K562 (cell line): ENCODE results near the gene SZT2. TPM values are rescaled to one million over a fixed set of nuclear protein-coding genes. Genes with fewer than 3 reads are reported as not detected.

Experiments used
- ATAC-seq: fragments of 200-7000 bp; cut with Tn5 transposase; 3 replicates; pipeline ENCODE4 v1.9.1; 2020; ENCODE audit warnings: moderate library complexity
- BruUV-seq: library from RNA; stranded (reverse); fragments of 400-500 nt; replicated peaks from 2 replicates; lab custom pipeline; 2021; lab: Mats Ljungman, UMichigan
- CTCF ChIA-PET: fragments of 300-600 bp; formaldehyde crosslinking; extraction: SDS; loops from one replicate; lab custom pipeline; 2021; ENCODE audit warnings: low intra/inter-chr PET ratio; lab: Yijun Ruan, JAX
- POLR2A ChIA-PET: fragments of 300-600, 350-650 bp; sonication (Branson Sonifier 250); formaldehyde crosslinking; extraction: SDS; loops from one replicate; lab custom pipeline; 2021; ENCODE audit warnings: antibody characterized with exemption, inconsistent platforms; lab: Yijun Ruan, JAX
- DNase-seq, 4 experiments: peaks; one replicate each; pipeline versions ENCODE4 v3.0.0 to v3.0.0-alpha.2; 2011 to 2018; ENCODE audit warnings: low spot score in 3 of 4, mixed read lengths in 3 of 4; ENCODE audit errors: extremely low read depth in 1 of 4
- FAIRE-seq: peaks from 2 replicates; lab custom pipeline; 2011; peaks lifted over from hg19 to GRCh38; lab: Jason Lieb, UNC
- H2AFZ ChIP-seq: 2 replicates; pipeline ENCODE4 v1.6.0; 2011; ENCODE audit warnings: low read depth, low read length, control low read depth, inconsistent platforms
- H3K27ac ChIP-seq: fragments of 200-600 bp; 3 replicates; pipeline ENCODE4 v1.8.0; 2011; ENCODE audit warnings: low read depth, mild to moderate bottlenecking, control low read depth, inconsistent platforms, low read length, moderate library complexity, mixed read lengths; ENCODE audit errors: extremely low read depth
- H3K27me3 ChIP-seq, 2 experiments: fragments of 300-600 bp in 1 of 2; 2 replicates in 1 of 2; 3 replicates in 1 of 2; pipeline versions ENCODE4 v1.6.0 to v1.8.0; 2011; ENCODE audit warnings: inconsistent platforms in 2 of 2, low read length in 2 of 2, mild to moderate bottlenecking in 1 of 2, mixed read lengths in 1 of 2, moderate library complexity in 1 of 2; ENCODE audit not compliant: control insufficient read depth in 2 of 2, insufficient read depth in 2 of 2
- H3K36me3 ChIP-seq: fragments of 300-600 bp; 3 replicates; pipeline ENCODE4 v1.8.0; 2011; ENCODE audit warnings: mild to moderate bottlenecking, low read length, inconsistent platforms; ENCODE audit not compliant: control insufficient read depth, insufficient read depth
- H3K4me1 ChIP-seq, 2 experiments: fragments of 200-600 bp in 1 of 2; replicated peaks in 1 of 2; 2 replicates in 1 of 2; 3 replicates in 1 of 2; pipeline versions ENCODE4 v1.5.1 to v1.8.0; 2011; ENCODE audit warnings: inconsistent platforms in 2 of 2, low read length in 2 of 2, mild to moderate bottlenecking in 1 of 2, mixed read lengths in 1 of 2, moderate library complexity in 1 of 2; ENCODE audit not compliant: control insufficient read depth in 2 of 2, insufficient read depth in 2 of 2
- H3K4me2 ChIP-seq: 2 replicates; pipeline ENCODE4 v1.6.1; 2011; ENCODE audit warnings: low read length, control low read depth, inconsistent platforms, mixed read lengths; ENCODE audit not compliant: insufficient read depth
- H3K4me3 ChIP-seq: fragments of 200-600 bp; sonication (generic), shearing (Covaris generic); 2 replicates; pipeline ENCODE4 v1.5.1; 2016; ENCODE audit warnings: control low read depth, inconsistent platforms
- H3K79me2 ChIP-seq: fragments of 200-600 bp; 3 replicates; pipeline ENCODE4 v1.8.0; 2011; ENCODE audit warnings: low read length, inconsistent platforms; ENCODE audit not compliant: control insufficient read depth, insufficient read depth
- H3K9ac ChIP-seq, 2 experiments: 2 replicates each; pipeline versions ENCODE4 v1.6.0 to v1.6.1; 2011; ENCODE audit warnings: low read depth in 2 of 2, low read length in 2 of 2, control low read depth in 1 of 2, inconsistent platforms in 1 of 2, mild to moderate bottlenecking in 1 of 2, mixed read lengths in 1 of 2; ENCODE audit not compliant: insufficient read depth in 1 of 2
- H3K9me1 ChIP-seq: one replicate; pipeline ENCODE4 v1.6.0; 2011; ENCODE audit warnings: inconsistent platforms, mild to moderate bottlenecking, low read length, moderate library complexity; ENCODE audit not compliant: control insufficient read depth, insufficient read depth
- H3K9me3 ChIP-seq: replicated peaks from 2 replicates; pipeline ENCODE4 v1.5.1; 2011; ENCODE audit warnings: low read depth, low read length, inconsistent platforms; ENCODE audit not compliant: control insufficient read depth, insufficient read depth
- H4K20me1 ChIP-seq: replicated peaks from 2 replicates; pipeline ENCODE4 v1.6.1; 2011; ENCODE audit warnings: low read length, inconsistent platforms, mixed read lengths; ENCODE audit not compliant: control insufficient read depth, insufficient read depth
- AFF1 ChIP-seq, 2 experiments: fragments of 450-650 bp; IDR thresholded peaks; 2 replicates each; pipeline ENCODE4 v1.6.1; 2018; ENCODE audit warnings: mild to moderate bottlenecking in 2 of 2, low read depth in 1 of 2; ENCODE audit not compliant: partially characterized antibody in 2 of 2
- ATF6 ChIP-seq: sonication (generic); formaldehyde crosslinking; IDR thresholded peaks from 2 replicates; pipeline ENCODE4 v1.4.0; 2020; ENCODE audit warnings: mild to moderate bottlenecking, missing genetic modification reagents
- MCM2 ChIP-seq: fragments of 450-650 bp; IDR thresholded peaks from 2 replicates; pipeline ENCODE4 v1.6.1; 2017; ENCODE audit warnings: low read depth, mild to moderate bottlenecking
- PHTF2 ChIP-seq: fragments of 250-450 bp; sonication (Bioruptor Pico); IDR thresholded peaks from 2 replicates; pipeline ENCODE4 v1.5.0; 2021; ENCODE audit warnings: mild to moderate bottlenecking
- RBM17 ChIP-seq: fragments of 200-400 bp; formaldehyde crosslinking; IDR thresholded peaks from 2 replicates; pipeline ENCODE4 v1.6.1; 2017; ENCODE audit warnings: low read depth, mild to moderate bottlenecking, low read length, borderline replicate concordance
- SRSF7 ChIP-seq: fragments of 200-400 bp; formaldehyde crosslinking; optimal IDR thresholded peaks from 2 replicates; pipeline ENCODE3; 2017; ENCODE audit warnings: mild to moderate bottlenecking, low read depth, low read length
- ZFP1 ChIP-seq: fragments of 450-650 bp; formaldehyde crosslinking; IDR thresholded peaks from 2 replicates; pipeline ENCODE4 v1.4.0; 2020; ENCODE audit warnings: mild to moderate bottlenecking, mixed read lengths
- ZKSCAN8 ChIP-seq: fragments of 200-800 bp; sonication (Bioruptor generic); IDR thresholded peaks from 2 replicates; pipeline ENCODE4 v1.6.1; 2016; ENCODE audit warnings: missing genetic modification characterization, missing compliant biosample characterization
- ZNF24 ChIP-seq: fragments of 450-650 bp; IDR thresholded peaks from 2 replicates; pipeline ENCODE4 v1.6.1; 2016
- WGBS: fragments of 100-300 bp; shearing (Covaris generic); methylation state at CpG from one replicate; pipeline ENCODE4 v1.1.6; 2016; ENCODE audit warnings: low coverage, mixed read lengths; ENCODE audit not compliant: insufficient coverage; ENCODE audit errors: missing lambda C conversion rate; 5-methylcytosine and 5-hydroxymethylcytosine counted together
- in situ Hi-C: fragments of 300-500 bp; cut with MboI; formaldehyde crosslinking; loops from 4 replicates; pipeline ENCODE4 v1.15.0; 2018; ENCODE audit warnings: inconsistent platforms, mixed read lengths
- intact Hi-C: fragments of 100-400 bp; cut with micrococcal nuclease; formaldehyde crosslinking; loops from 2 replicates; pipeline ENCODE4 v1.14.2; 2022
- polyA plus RNA-seq, 8 experiments: library from polyadenylated mRNA; depleted of rRNA in 4 of 8; stranded (reverse) in 5 of 8; unstranded in 3 of 8; fragments of >200 nt; fragmentation: Nextera tagmentation in 2 of 8; fragmentation: Illumina TruSeq in 1 of 8; extraction: Ambion mirVana in 2 of 8; extraction: Trizol in 1 of 8; gene quantifications; 2 replicates each; pipeline versions ENCODE4 v1.2.1 to v1.2.3, GENCODE V29; 2011 to 2014; ENCODE audit warnings: inconsistent platforms in 1 of 8, missing spikeins in 1 of 8
- total RNA-seq, 7 experiments: library from RNA; depleted of rRNA in 6 of 7; stranded (reverse); fragments of >200 nt in 6 of 7; fragmentation: Illumina TruSeq in 2 of 7; extraction: Trizol in 2 of 7; gene quantifications; 2 replicates each; pipeline versions ENCODE4 v1.2.1 to v1.2.3, GENCODE V29; 2011 to 2021; ENCODE audit warnings: low replicate concordance in 1 of 7

The SZT2 gene
- total and polyA plus RNA-seq, 9 of the 15 experiments (the other 6 are each of a cell fraction or from before 2014, with no cell fraction given), result 0.88 to 31.0 (median 12.8) TPM

DNA sequence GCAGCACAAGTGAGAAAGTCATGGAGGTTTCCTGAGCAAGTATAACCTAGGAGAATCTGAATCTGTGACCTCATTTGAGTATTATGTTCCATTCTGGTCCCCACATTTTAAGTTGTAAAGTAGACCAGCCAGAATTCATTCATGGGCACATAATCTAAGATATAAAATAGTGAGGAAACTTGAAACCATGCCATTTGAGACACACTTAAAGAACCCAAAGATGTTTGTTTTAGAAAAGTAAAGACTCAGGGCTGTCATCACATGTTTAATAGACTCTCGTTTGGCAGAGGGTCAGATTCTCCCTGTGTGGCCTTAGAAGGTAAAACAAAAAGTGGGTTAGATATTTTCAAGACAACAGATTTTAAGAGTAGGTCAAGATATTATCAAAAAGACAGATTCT lies 6.4 kb downstream of the SZT2 start:
- WGBS, result 50% methylated on average over 1 of the region's 1 CpG
- no peak overlapping the region for H3K4me3 ChIP-seq
- ATAC-seq (no peak), FAIRE-seq (no peak), DNase-seq (no peak)
- no peaks in the 10 kb centered on the region for H4K20me1 ChIP-seq
- no peaks in the 10 kb centered on the region; the same call in 2 of the 3 replicates for H3K36me3 ChIP-seq
- intact Hi-C loops (no loop called here), in situ Hi-C loops (no loop called here)
- no peak overlapping the region for H3K9ac ChIP-seq
- POLR2A ChIA-PET, result no interaction called here
- H3K27me3 ChIP-seq, result no peaks in the 10 kb centered on the region
- H3K4me2 ChIP-seq, result no peak overlapping the region
- no peaks in the 10 kb centered on the region for H3K4me1 ChIP-seq
- H3K27ac ChIP-seq, result no peak overlapping the region
- no peaks in the 10 kb centered on the region for H3K9me3 ChIP-seq
- no TSS peak for BruUV-seq
- no peak overlapping the region for H2AFZ ChIP-seq
- 0 out of 3 replicates have a peak, but pooled peaks cover 3% of the 10 kb centered on the region for H3K79me2 ChIP-seq
- H3K9me1 ChIP-seq, result no peaks in the 10 kb centered on the region
- CTCF ChIA-PET, result no interaction called here
- TF ChIP-seq RBM17, result no peak
- no peak for TF ChIP-seq MCM2
- TF ChIP-seq ZFP1 (CRISPR knock-in tag), result no peak
- TF ChIP-seq PHTF2 (CRISPR knock-in tag), result no peak
- no peak for TF ChIP-seq ZKSCAN8
- TF ChIP-seq AFF1 (IDR thresholded peaks at IDR 0.05; ENCODE audit: low read depth in 1 of 2, partially characterized antibody in 2 of 2), result no peak
- TF ChIP-seq SRSF7, result no peak
- TF ChIP-seq ZNF24, result no peak
- no peak for TF ChIP-seq ATF6 (CRISPR knock-in tag)
